ENCODE results near the gene WDR87.

GRCh38 chr19:37953918-37954303 lies 47.5 kb upstream of the WDR87 start:
- no peak for TF ChIP-seq JUNB (IDR thresholded peaks at IDR 0.05)
- TF ChIP-seq, protein P1, sequence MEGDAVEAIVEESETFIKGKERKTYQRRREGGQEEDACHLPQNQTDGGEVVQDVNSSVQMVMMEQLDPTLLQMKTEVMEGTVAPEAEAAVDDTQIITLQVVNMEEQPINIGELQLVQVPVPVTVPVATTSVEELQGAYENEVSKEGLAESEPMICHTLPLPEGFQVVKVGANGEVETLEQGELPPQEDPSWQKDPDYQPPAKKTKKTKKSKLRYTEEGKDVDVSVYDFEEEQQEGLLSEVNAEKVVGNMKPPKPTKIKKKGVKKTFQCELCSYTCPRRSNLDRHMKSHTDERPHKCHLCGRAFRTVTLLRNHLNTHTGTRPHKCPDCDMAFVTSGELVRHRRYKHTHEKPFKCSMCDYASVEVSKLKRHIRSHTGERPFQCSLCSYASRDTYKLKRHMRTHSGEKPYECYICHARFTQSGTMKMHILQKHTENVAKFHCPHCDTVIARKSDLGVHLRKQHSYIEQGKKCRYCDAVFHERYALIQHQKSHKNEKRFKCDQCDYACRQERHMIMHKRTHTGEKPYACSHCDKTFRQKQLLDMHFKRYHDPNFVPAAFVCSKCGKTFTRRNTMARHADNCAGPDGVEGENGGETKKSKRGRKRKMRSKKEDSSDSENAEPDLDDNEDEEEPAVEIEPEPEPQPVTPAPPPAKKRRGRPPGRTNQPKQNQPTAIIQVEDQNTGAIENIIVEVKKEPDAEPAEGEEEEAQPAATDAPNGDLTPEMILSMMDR (IDR thresholded peaks at IDR 0.05): no peak
- no peak for TF ChIP-seq SREBF2 (IDR thresholded peaks at IDR 0.05)
- TF ChIP-seq POLR2A (IDR thresholded peaks at IDR 0.05; ENCODE audit: low read length): no peak
- no peak for TF ChIP-seq POLR2AphosphoS2 (conservative IDR thresholded peaks at IDR 0.05; ENCODE audit: low read length)
- no peak for TF ChIP-seq CEBPB (IDR thresholded peaks at IDR 0.05)
- no peak for TF ChIP-seq PHF8 (IDR thresholded peaks at IDR 0.05; ENCODE audit: borderline replicate concordance, low read depth)
- no peak for TF ChIP-seq PBX3 (IDR thresholded peaks at IDR 0.05)
- TF ChIP-seq REST (IDR thresholded peaks at IDR 0.05): no peak
- TF ChIP-seq, protein P2, sequence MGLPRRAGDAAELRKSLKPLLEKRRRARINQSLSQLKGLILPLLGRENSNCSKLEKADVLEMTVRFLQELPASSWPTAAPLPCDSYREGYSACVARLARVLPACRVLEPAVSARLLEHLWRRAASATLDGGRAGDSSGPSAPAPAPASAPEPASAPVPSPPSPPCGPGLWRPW (IDR thresholded peaks at IDR 0.05): no peak
- no peak for TF ChIP-seq EP300 (IDR thresholded peaks at IDR 0.05)
- no peak for TF ChIP-seq RAD21 (conservative IDR thresholded peaks at IDR 0.05 in 1 of 2, IDR thresholded peaks at IDR 0.05 in 1 of 2)
- TF ChIP-seq BCL3 (IDR thresholded peaks at IDR 0.05): no peak
- TF ChIP-seq RCOR1 (IDR thresholded peaks at IDR 0.05; ENCODE audit: low read depth, low read length): no peak
